Ishikawa (cell line): Measurements from ENCODE around the gene ZNF254.

Experiments
- CEBPB ChIP-seq: IDR thresholded peaks from 2 replicates; pipeline ENCODE4 v1.6.1; 2012
- CREB1 ChIP-seq: IDR thresholded peaks from 2 replicates; pipeline ENCODE4 v1.6.1; 2012; ENCODE audit warnings: low read depth
- EGR1 ChIP-seq: IDR thresholded peaks from 2 replicates; pipeline ENCODE4 v1.6.1; 2012
- EP300 ChIP-seq: IDR thresholded peaks from 2 replicates; pipeline ENCODE4 v1.6.1; 2012; ENCODE audit warnings: borderline replicate concordance
- FOXM1 ChIP-seq: IDR thresholded peaks from 2 replicates; pipeline ENCODE4 v1.6.1; 2012; ENCODE audit warnings: low read depth, borderline replicate concordance
- MAX ChIP-seq: IDR thresholded peaks from 2 replicates; pipeline ENCODE4 v1.6.1; 2012
- NFIC ChIP-seq: IDR thresholded peaks from 2 replicates; pipeline ENCODE4 v1.6.1; 2012
- RAD21 ChIP-seq: IDR thresholded peaks from 2 replicates; pipeline ENCODE4 v1.6.1; 2012; ENCODE audit warnings: low read depth
- REST ChIP-seq: IDR thresholded peaks from 2 replicates; pipeline ENCODE4 v1.6.1; 2012; ENCODE audit warnings: low read depth, mild to moderate bottlenecking
- TAF1 ChIP-seq: IDR thresholded peaks from 2 replicates; pipeline ENCODE4 v1.6.1; 2012; ENCODE audit warnings: low read depth, mild to moderate bottlenecking
- TCF12 ChIP-seq: IDR thresholded peaks from 2 replicates; pipeline ENCODE4 v1.6.1; 2012; ENCODE audit warnings: low read depth
- TEAD4 ChIP-seq: IDR thresholded peaks from 2 replicates; pipeline ENCODE4 v1.6.1; 2012
- USF1 ChIP-seq: IDR thresholded peaks from 2 replicates; pipeline ENCODE4 v1.6.1; 2012
- YY1 ChIP-seq: IDR thresholded peaks from 2 replicates; pipeline ENCODE4 v1.6.1; 2012; ENCODE audit warnings: low read depth
- ZBTB7A ChIP-seq: IDR thresholded peaks from 2 replicates; pipeline ENCODE4 v1.6.1; 2012; ENCODE audit warnings: low read depth

ZNF254 gene

GRCh38 chr19:24065865-24066604 is 21.0 kb upstream of the ZNF254 start:
- no peak for TF ChIP-seq TAF1
- no peak for TF ChIP-seq REST
- no peak for TF ChIP-seq CREB1
- no peak for TF ChIP-seq TCF12
- no peak for TF ChIP-seq EGR1
- TF ChIP-seq CEBPB = no peak
- TF ChIP-seq USF1 = no peak
- no peak for TF ChIP-seq MAX
- no peak for TF ChIP-seq NFIC
- no peak for TF ChIP-seq TEAD4
- no peak for TF ChIP-seq YY1
- TF ChIP-seq RAD21 = no peak
- TF ChIP-seq EP300 = no peak
- no peak for TF ChIP-seq FOXM1
- no peak for TF ChIP-seq ZBTB7A

- TF ChIP-seq EP300 = no peak
- TF ChIP-seq REST = no peak
- TF ChIP-seq NFIC = no peak
- TF ChIP-seq CEBPB = no peak
- no peak for TF ChIP-seq USF1
- TF ChIP-seq FOXM1 = no peak
- TF ChIP-seq EGR1 = no peak
- no peak for TF ChIP-seq MAX
- no peak for TF ChIP-seq ZBTB7A
- no peak for TF ChIP-seq TCF12
- TF ChIP-seq CREB1 = no peak
- no peak for TF ChIP-seq TAF1
- TF ChIP-seq TEAD4 = no peak
- TF ChIP-seq RAD21 = no peak
- TF ChIP-seq YY1 = no peak
Measured at GRCh38 chr19:24069905-24070657, 16.9 kb upstream of the ZNF254 start.

GRCh38 chr19:24071078-24071477 is 15.9 kb upstream of the ZNF254 start:
- TF ChIP-seq ZBTB7A (no peak), USF1 (no peak), TAF1 (no peak), EP300 (no peak), YY1 (no peak), TCF12 (no peak), FOXM1 (no peak), MAX (no peak), REST (no peak), RAD21 (no peak), CREB1 (no peak), NFIC (no peak), CEBPB (no peak), EGR1 (no peak), TEAD4 (no peak)
